Measurements from ENCODE around the gene GAS2. TPM values are rescaled to one million over a fixed set of nuclear protein-coding genes. Genes with fewer than 3 reads are reported as not detected.

The GAS2 gene
- total RNA-seq, 1 donor from 2014 or later = 10.0 TPM

DNA sequence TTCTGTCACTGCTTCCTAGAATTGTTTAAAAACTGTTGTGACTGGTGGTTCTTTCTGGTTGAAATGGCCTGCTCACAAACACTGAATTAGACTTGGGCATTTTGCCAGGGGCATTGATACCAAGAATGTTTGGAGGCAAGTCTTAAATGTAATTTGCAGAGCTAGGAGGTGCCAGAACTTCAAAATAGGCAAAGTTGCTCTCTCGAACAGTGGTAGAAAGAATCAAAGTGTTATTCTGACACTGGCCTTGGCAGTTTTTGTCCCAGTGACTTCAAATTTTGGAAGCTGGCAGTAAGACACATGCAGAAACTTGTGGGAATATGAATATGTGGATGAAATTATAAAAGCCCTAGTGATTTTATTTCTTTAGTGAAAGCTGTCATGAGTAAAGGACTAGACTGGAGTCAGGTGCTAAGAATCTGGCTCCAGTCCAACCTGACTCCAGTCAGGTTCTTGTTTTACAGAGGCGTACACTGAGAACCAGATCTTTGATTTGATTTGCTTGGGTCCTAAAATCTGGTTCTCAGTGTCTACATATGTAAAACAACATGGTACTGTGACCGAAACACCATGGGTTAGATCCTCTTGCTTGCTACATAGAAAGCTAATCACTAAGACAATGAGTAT is 142.3 kb downstream of the GAS2 start:
- DNase-seq (ENCODE audit: missing footprints) (no peak), ATAC-seq (no peak)
- intact Hi-C loops (cut with DNase I) = no loop called here

DNA sequence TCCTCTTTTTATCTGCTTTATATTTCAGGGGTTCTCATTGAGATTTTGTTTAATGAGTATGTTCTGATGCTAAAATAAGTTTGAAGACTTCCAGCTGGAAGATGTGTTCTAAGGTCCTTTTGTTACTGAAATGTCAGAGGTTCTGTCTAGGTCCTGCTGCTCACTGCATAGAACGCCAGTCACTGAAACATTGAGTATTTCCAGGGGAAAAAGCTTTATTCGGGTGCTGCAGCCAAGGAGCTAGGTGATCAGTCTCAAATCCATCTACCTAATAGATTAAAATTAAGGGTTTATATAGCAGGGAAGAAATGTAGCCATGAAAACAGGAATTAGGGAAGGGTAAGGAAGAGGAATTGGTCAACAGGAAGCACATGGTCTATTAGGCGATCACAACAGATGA is 143.5 kb downstream of the GAS2 start:
- DNase-seq (ENCODE audit: missing footprints) (no peak), ATAC-seq (no peak)
- intact Hi-C loops (cut with DNase I) = no loop called here

GRCh38 chr11:22822203-22822602 is 155.8 kb downstream of the GAS2 start:
- intact Hi-C loops (cut with DNase I) = no loop called here
- ATAC-seq = no peak
- no peak for DNase-seq (ENCODE audit: missing footprints)

DNA sequence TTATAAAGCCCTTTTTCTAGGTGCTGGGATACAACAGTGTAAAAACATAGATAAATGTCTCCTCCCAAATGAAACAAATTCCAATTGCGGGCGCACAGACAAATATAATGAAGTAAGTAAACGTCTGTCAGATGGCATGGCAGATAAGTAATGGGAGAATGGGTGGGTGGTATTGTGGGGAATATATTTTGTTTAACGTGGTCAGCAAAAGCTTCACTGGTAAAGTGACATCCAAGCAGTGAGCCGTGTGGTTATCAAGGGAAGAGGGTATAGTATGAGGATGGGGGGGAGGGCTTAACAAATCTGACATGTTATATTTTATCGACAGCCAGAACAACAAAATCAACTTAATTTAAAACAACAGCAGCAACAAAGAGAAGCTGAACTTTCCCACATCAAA is 162.0 kb downstream of the GAS2 start:
- no peak for ATAC-seq

GRCh38 chr11:22829231-22830081 is 163.0 kb downstream of the GAS2 start, which contains the start of gene SVIP:
Gene SVIP (minus strand): TSS chr11:22829801. CDS start chr11:22829748, 53 bp downstream.
- DNase-seq (ENCODE audit: missing footprints) (peak; percentile 95), ATAC-seq (peak; percentile 98)

More for the DNA sequence above, 162.0 kb downstream of the GAS2 start:
- intact Hi-C loops (cut with DNase I) = loop anchor here (5.0 kb wide), 1 partner anchor 201 kb away; the partner anchor contains the start of gene FANCF
- DNase-seq (ENCODE audit: missing footprints) = no peak

DNA sequence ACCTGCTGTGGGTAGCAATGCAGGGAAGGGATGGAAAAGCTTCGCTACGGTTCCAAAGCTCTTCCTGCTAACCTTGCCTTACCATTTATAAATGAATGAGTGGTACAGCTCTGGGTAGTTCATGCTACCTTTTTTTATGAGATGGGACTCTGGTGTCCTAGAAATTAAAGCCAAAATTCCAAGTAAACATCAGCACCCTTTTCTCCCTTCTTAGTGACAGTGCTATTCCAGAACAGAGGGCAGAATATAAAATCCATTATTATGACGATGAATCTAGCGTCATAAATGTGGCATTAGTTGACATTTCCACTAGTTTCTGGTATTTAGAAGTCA is 163.6 kb downstream of the GAS2 start:
- intact Hi-C loops (cut with DNase I) = no loop called here
- DNase-seq (ENCODE audit: missing footprints) (no peak), ATAC-seq (no peak)

More at GRCh38 chr11:22829231-22830081, 163.0 kb downstream of the GAS2 start, which contains the start of gene SVIP:
- intact Hi-C loops (cut with DNase I) = loop anchor here (5.0 kb wide), 1 partner anchor 202 kb away; the partner anchor contains the start of gene FANCF

DNA sequence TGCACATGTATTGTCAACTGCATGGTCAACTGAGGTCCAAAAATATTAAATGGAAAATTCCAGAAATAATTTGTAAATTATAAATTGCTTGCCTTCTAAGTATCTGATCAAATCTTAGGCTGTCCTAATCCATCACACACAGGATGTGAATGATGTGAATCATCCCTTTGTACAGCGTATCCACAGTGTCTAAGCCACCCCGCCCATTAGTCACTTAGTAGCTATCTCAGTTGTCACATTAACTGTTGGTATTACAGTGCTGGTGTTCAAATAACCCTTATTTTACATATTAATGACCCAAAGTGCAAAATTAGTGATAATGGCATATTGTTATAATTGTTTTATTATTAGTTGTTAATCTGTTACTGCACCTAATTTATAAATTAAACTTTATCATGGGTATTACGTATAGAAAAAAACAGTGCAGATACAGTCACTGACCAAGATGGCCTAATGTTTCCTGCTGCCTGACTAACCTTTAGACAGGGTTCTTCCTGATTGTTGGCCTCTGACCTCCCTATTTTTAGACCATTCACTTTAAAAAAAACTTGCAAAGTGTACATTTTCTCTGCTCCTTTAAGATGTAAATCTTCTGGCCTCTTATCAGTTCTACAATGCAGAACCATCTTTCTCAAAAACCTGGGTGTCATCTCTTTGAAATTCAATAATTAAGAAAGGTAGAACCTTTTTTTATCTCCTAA is 166.1 kb downstream of the GAS2 start:
- no peak for DNase-seq (ENCODE audit: missing footprints)

DNA sequence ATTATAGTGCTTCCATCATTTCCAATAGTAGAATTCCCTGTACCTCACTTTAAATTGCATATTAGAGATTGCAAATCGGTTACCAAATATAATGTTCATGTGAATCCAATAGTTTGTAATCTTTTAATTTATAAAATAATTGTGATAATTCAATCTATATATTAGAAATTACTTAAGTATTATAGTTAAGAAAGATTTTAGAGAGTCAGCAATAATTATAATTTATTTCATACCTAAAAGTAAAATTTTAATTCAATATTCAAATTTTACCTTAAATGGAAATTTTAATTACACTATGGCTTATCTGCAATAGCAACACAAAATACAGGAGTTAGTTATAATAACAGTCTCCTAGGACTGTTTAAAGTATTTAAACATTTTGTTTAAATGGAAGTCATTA is 180.3 kb downstream of the GAS2 start:
- ATAC-seq (no peak), DNase-seq (ENCODE audit: missing footprints) (no peak)
- intact Hi-C loops (cut with DNase I) = no loop called here

More for the DNA sequence above, 166.1 kb downstream of the GAS2 start:
- no peak for ATAC-seq
- intact Hi-C loops (cut with DNase I) = no loop called here

GRCh38 chr11:22851477-22851876 is 185.1 kb downstream of the GAS2 start:
- ATAC-seq = no peak

GRCh38 chr11:22859756-22860155 is 193.3 kb downstream of the GAS2 start:
- DNase-seq (ENCODE audit: missing footprints) (no peak), ATAC-seq (no peak)
- intact Hi-C loops (cut with DNase I) = no loop called here

More at GRCh38 chr11:22851477-22851876, 185.1 kb downstream of the GAS2 start:
- DNase-seq (ENCODE audit: missing footprints) = no peak
- intact Hi-C loops (cut with DNase I) = loop anchor here (5.0 kb wide), 1 partner anchor 1074 kb away; no protein-coding TSS in a partner anchor

DNA sequence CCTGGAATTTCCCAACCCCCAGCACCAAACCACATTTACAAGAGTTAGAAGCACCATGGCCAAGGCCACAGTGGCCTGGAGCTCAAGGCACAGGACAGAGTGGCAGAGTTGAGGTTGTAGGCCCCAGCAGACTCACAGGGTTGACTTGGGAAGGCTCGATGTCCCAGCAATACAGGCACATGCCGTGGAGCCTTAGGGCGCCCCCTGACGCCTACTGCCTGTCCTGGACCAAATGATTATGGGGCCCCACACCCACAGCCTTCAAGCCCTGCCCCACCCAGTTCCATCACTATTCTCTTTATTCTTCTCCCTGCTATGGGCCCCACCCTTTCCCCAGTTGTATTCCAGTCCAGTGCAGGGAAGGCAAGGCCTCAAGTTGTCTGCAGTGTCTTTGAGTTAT is 193.8 kb downstream of the GAS2 start, which contains the start of gene CCDC179:
CCDC179 (minus strand) TSS at position 234 of the 400 bp plus-strand sequence; CDS start at position 181, 53 bp downstream.
- DNase-seq (ENCODE audit: missing footprints) (peak; percentile 56), ATAC-seq (no peak)

More for the DNA sequence above, 193.8 kb downstream of the GAS2 start, which contains the start of gene CCDC179:
- intact Hi-C loops (cut with DNase I) = no loop called here

Other genes with a start within 250 kb of the GAS2 start
- gene FANCF, start 40.8 kb upstream of the GAS2 start, total RNA-seq = 4.8 TPM
- 24.9 TPM for gene SVIP, start 163.2 kb downstream of the GAS2 start, total RNA-seq
- not detected for gene CCDC179, start 193.9 kb downstream of the GAS2 start, total RNA-seq